Sigmoid colon (tissue), 7 donors: ENCODE measurements around the gene GCNT2. TPM values are rescaled to one million over a fixed set of nuclear protein-coding genes. Genes with fewer than 3 reads are reported as not detected.
"Not testable (repeated sequence)": the region's sequence is repeated elsewhere in the genome, so short reads cannot be mapped to it uniquely, and the experiment has no call there.

Experiments
- DNase-seq: peaks from one replicate; pipeline ENCODE4 v3.0.0-alpha.2; 2019
- H3K27ac ChIP-seq, 4 donors: fragments of 200-600 bp; sonication (generic); one replicate each; pipeline ENCODE4 v1.5.1; 2016 to 2019; ENCODE audit warnings: mild to moderate bottlenecking in 1 of 4
- H3K27me3 ChIP-seq, 3 donors: fragments of 200-600 bp; sonication (generic); one replicate each; pipeline ENCODE4 v1.5.1; 2019; ENCODE audit warnings: mild to moderate bottlenecking in 1 of 3
- H3K36me3 ChIP-seq, 4 donors: fragments of 200-600 bp; sonication (generic); one replicate each; pipeline ENCODE4 v1.5.1; 2016 to 2019
- H3K4me1 ChIP-seq, 4 donors: fragments of 200-600 bp; sonication (generic); one replicate each; pipeline ENCODE4 v1.5.1; 2017 to 2019
- H3K4me3 ChIP-seq, 4 donors: fragments of 200-600 bp; sonication (generic); one replicate each; pipeline ENCODE4 v1.5.1; 2017 to 2019; ENCODE audit warnings: mild to moderate bottlenecking in 2 of 4, moderate library complexity in 1 of 4
- H3K9me3 ChIP-seq, 4 donors: fragments of 200-600 bp in 3 of 4; sonication (generic) in 3 of 4; one replicate each; pipeline versions ENCODE4 v1.5.1 to v1.6.1; 2013 to 2019
- EP300 ChIP-seq, 4 donors: sonication (generic); formaldehyde crosslinking; IDR thresholded peaks; one replicate each; pipeline ENCODE4 v1.6.1; 2017; ENCODE audit warnings: antibody characterized with exemption in 4 of 4
- POLR2A ChIP-seq, 2 donors: fragments of 450-650 bp; IDR thresholded peaks; one replicate each; pipeline ENCODE4 v1.6.1; 2016; ENCODE audit warnings: antibody characterized with exemption in 2 of 2, mild to moderate bottlenecking in 2 of 2, moderate library complexity in 2 of 2
- POLR2AphosphoS5 ChIP-seq, 4 donors: sonication (generic); formaldehyde crosslinking; IDR thresholded peaks; one replicate each; pipeline ENCODE4 v1.6.1; 2017; ENCODE audit warnings: antibody characterized with exemption in 4 of 4
- WGBS, 2 donors: extraction: QIAGEN DNeasy Blood & Tissue Kit; methylation state at CpG; one replicate each; pipeline ENCODE4 v1.1.7; 2013; 5-methylcytosine and 5-hydroxymethylcytosine counted together
- intact Hi-C: fragments of 100-400 bp; cut with DNase I; formaldehyde crosslinking; loops from one replicate; pipeline ENCODE4 v1.15.1; 2023
- polyA plus RNA-seq, 3 donors: library from polyadenylated mRNA; stranded (reverse); fragments of 200-250 nt; gene quantifications; one replicate each; pipeline ENCODE4 v1.2.3, GENCODE V29; 2013
- total RNA-seq, 4 donors: library from RNA; depleted of rRNA; stranded (reverse); fragments of >200 nt; gene quantifications; one replicate each; pipeline ENCODE4 v1.1.0, GENCODE V29; 2016
- TF ChIP-seq, protein P1 (sequence below), 4 experiments: fragments of 450-650 bp in 3 of 4; fragments of 200-600 bp in 1 of 4; IDR thresholded peaks; one replicate each; pipeline ENCODE4 v1.5.1; 2016 to 2019; ENCODE audit warnings: antibody characterized with exemption in 4 of 4, mild to moderate bottlenecking in 3 of 4, moderate library complexity in 2 of 4
- donor health status: healthy with polysubstance abuse.
- donor health status: Bipolar disorder and iron deficiency.
- donor health status: healthy.

The GCNT2 gene
- total and polyA plus RNA-seq, 7 donors = 2.4 to 26.9 (median 13.2) TPM

DNA sequence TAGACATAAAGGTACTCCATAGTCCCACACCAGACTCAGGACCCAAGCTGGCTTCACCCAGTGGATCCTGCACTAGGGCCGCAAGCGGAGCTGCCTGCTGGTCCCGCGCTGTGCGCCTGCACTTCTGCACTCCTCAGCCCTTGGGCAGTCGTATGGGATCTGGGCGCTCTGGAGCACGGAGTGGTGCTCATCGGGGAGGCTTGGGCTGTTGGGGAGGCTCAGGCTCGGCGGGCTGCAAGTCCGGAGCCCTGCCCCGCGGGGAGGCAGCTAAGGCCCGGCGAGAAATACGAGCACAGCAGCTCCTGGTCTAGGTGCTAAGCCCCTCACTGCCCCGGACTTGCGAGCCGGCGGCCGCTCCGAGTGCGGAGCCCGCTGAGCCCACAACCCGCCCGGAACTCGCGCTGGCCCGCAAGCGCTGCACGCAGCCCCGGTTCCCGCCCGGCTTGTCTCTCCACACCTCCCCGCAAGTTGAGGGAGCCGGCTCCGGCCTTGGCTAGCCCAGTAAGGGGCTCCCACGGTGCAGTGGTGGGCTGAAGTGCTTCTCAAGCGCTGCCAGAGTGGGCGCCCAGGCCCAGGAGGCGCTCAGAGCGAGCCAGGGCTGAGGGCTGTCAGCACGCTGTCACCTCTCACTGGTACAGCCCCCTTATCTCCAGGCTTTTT, 33.4 kb upstream of the GCNT2 start:
- no peaks in the 10 kb centered on the region for H3K9me3 ChIP-seq
- H3K36me3 ChIP-seq = no peaks in the 10 kb centered on the region
- intact Hi-C loops = no loop called here
- 82 to 88% methylated on average over 44 of the region's 44 CpGs for WGBS, 2 donors
- no peak overlapping the region for H3K4me3 ChIP-seq
- no peak overlapping the region for H3K27ac ChIP-seq
- no peak for DNase-seq
- no peaks in the 10 kb centered on the region for H3K27me3 ChIP-seq
- no peaks in the 10 kb centered on the region for H3K4me1 ChIP-seq
- TF ChIP-seq EP300 (IDR thresholded peaks at IDR 0.05) (no peak), POLR2AphosphoS5 (IDR thresholded peaks at IDR 0.05) (no peak), POLR2A (IDR thresholded peaks at IDR 0.05) (no peak)
- TF ChIP-seq, protein P1, sequence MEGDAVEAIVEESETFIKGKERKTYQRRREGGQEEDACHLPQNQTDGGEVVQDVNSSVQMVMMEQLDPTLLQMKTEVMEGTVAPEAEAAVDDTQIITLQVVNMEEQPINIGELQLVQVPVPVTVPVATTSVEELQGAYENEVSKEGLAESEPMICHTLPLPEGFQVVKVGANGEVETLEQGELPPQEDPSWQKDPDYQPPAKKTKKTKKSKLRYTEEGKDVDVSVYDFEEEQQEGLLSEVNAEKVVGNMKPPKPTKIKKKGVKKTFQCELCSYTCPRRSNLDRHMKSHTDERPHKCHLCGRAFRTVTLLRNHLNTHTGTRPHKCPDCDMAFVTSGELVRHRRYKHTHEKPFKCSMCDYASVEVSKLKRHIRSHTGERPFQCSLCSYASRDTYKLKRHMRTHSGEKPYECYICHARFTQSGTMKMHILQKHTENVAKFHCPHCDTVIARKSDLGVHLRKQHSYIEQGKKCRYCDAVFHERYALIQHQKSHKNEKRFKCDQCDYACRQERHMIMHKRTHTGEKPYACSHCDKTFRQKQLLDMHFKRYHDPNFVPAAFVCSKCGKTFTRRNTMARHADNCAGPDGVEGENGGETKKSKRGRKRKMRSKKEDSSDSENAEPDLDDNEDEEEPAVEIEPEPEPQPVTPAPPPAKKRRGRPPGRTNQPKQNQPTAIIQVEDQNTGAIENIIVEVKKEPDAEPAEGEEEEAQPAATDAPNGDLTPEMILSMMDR (IDR thresholded peaks at IDR 0.05) = no peak

DNA sequence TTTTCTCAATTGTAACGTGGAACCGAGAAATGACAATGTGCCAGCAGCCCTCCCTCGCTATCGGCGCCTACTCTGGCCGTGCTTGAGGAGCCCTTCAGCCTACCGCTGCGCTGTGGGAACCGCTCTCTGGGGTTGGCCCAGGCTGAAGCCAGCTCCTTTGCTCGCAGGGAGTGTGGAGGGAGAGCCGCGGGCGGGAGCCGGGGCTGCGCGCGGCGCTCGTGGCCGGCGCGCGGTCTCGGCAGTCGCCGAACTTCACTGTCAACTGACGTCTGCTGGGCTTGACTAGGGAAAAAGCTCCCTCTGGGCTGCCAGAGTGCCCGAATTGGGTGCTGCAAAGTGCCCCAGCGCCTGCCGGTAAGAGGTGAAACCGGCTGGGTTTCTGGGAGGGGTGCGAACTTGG, 29.7 kb upstream of the GCNT2 start:
- Histone ChIP-seq H3K9me3 (no peaks in the 10 kb centered on the region), H3K36me3 (no peaks in the 10 kb centered on the region), H3K27me3 (no peaks in the 10 kb centered on the region), H3K4me3 (no peak overlapping the region), H3K4me1 (no peaks in the 10 kb centered on the region), H3K27ac (no peak overlapping the region)
- TF ChIP-seq EP300 (IDR thresholded peaks at IDR 0.05) (no peak), POLR2AphosphoS5 (IDR thresholded peaks at IDR 0.05) (no peak), POLR2A (IDR thresholded peaks at IDR 0.05) (no peak)
- TF ChIP-seq, protein P1 (IDR thresholded peaks at IDR 0.05) = no peak
- no peak for DNase-seq
- intact Hi-C loops = no loop called here
- 97 to 98% methylated on average over 32 of the region's 32 CpGs for WGBS, 2 donors

DNA sequence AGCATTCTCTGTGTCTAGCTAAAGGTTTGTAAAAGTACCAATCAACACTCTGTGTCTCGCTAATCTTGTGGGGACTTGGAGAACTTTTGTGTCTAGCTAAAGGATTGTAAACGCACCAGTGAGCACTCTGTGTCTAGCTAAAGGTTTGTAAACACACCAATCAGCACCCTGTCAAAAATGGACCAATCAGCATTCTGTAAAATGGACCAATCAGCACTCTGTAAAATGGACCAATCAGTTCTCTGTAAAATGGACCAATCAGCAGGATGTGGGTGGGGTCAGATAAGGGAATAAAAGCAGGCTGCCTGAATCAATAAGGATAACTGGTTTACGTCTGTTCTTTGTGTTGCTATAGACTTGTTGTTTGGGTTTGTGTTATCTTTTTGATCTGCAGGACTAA, 29.2 kb upstream of the GCNT2 start:
- H3K9me3 ChIP-seq, H3K27me3 ChIP-seq, H3K4me3 ChIP-seq, H3K4me1 ChIP-seq, DNase-seq, H3K36me3 ChIP-seq, H3K27ac ChIP-seq, intact Hi-C loops: not testable (repeated sequence)
- 76 to 87% methylated on average over 3 of the region's 3 CpGs for WGBS, 2 donors

DNA sequence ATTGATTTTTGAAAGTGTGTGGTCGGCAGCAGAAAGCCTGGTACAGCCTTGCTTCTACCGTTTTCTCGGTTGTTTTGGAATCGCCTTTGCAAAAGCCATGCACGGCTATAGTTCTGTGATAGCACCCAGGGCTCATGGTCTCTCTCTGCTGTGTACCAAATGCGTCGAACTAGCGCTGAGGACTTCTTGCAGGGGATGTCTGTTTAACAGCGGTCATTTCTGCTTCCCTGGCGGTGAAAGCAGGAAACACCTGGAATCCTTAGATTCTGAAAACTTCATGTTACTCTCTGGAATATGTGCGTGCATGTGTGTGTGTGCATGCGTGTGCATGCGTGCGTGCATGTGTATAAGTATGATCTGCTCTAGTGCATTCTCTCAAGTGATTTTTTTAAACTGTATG, 26.1 kb upstream of the GCNT2 start:
- 53 to 82% methylated on average over 14 of the region's 14 CpGs for WGBS, 2 donors
- no peak for DNase-seq
- no peaks in the 10 kb centered on the region for H3K9me3 ChIP-seq
- H3K27me3 ChIP-seq = no peaks in the 10 kb centered on the region
- intact Hi-C loops = no loop called here
- no peak overlapping the region for H3K4me3 ChIP-seq
- H3K36me3 ChIP-seq = no peaks in the 10 kb centered on the region
- no peak overlapping the region for H3K27ac ChIP-seq
- no peak for TF ChIP-seq POLR2A (IDR thresholded peaks at IDR 0.05)
- TF ChIP-seq POLR2AphosphoS5 (IDR thresholded peaks at IDR 0.05) = no peak
- TF ChIP-seq, protein P1 (IDR thresholded peaks at IDR 0.05) = no peak
- no peak for TF ChIP-seq EP300 (IDR thresholded peaks at IDR 0.05)
- no peaks in the 10 kb centered on the region for H3K4me1 ChIP-seq

DNA sequence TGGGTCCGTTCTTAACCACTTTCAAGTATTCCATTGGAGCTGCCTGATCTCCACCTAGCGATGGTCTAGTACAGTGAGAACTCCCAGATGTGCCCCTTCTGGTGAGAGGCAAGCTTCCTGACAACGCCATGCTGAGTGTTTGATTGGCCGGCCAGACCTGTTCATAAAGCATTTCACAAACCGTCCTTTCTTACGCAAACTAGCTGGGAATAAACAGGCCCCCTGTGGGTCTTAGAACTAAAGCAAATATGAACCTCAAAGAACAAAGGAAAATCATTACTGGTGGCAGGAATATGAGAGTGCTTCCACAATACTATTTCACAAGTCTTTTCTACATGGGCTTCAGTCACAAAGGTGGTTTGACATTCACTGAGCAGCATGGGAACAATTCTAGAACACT, 15.6 kb upstream of the GCNT2 start:
- peaks cover 0 to 2% (median 0%) of the 10 kb centered on the region in 4 donors for H3K4me1 ChIP-seq
- no peaks in the 10 kb centered on the region for H3K36me3 ChIP-seq
- H3K27ac ChIP-seq = no peak overlapping the region
- no peaks in the 10 kb centered on the region for H3K27me3 ChIP-seq
- no peak for TF ChIP-seq POLR2AphosphoS5 (IDR thresholded peaks at IDR 0.05)
- TF ChIP-seq POLR2A (IDR thresholded peaks at IDR 0.05) = no peak
- no peak overlapping the region for H3K4me3 ChIP-seq
- WGBS, 2 donors = 73 to 88% methylated on average over 6 of the region's 6 CpGs
- H3K9me3 ChIP-seq = no peaks in the 10 kb centered on the region
- DNase-seq = no peak
- intact Hi-C loops = no loop called here

DNA sequence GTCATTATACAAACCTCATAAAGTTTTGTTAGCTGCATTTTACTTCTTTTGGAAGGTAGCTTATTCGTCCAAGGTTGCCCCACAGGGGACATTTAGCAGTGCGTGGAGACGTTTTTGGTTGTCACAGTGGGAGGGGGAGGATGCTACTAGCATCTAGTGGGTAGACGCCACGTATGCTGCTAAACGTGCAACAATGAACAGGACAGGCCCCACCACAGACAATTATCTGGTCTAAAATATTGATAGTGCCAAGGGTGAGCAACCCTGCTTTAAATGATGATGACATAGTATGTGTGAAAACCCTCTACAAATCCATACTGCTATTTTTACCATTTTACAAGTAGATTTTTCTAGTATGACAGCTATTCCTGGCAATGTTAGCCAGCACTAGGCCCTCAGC, 13.9 kb upstream of the GCNT2 start:
- Histone ChIP-seq H3K4me3 (no peak overlapping the region), H3K27ac (no peak overlapping the region), H3K9me3 (no peaks in the 10 kb centered on the region), H3K36me3 (no peaks in the 10 kb centered on the region), H3K27me3 (no peaks in the 10 kb centered on the region), H3K4me1 (peaks cover 0 to 17% (median 10%) of the 10 kb centered on the region in 4 donors)
- intact Hi-C loops = no loop called here
- TF ChIP-seq POLR2AphosphoS5 (IDR thresholded peaks at IDR 0.05) (no peak), POLR2A (IDR thresholded peaks at IDR 0.05) (no peak), EP300 (IDR thresholded peaks at IDR 0.05) (no peak)
- TF ChIP-seq, protein P1 (IDR thresholded peaks at IDR 0.05) = no peak
- no peak for DNase-seq
- 73 to 76% methylated on average over 6 of the region's 6 CpGs for WGBS, 2 donors
